Chondrocyte (in vitro differentiated cells): ENCODE data around the gene LCMT1. TPM values are rescaled to one million over a fixed set of nuclear protein-coding genes. Genes with fewer than 3 reads are reported as not detected.

Experiments used
- DNase-seq: peaks from one replicate; pipeline ENCODE4 v3.0.0; 2021; ENCODE audit warnings: mixed read lengths, low spot score
- H3K27ac Mint-ChIP-seq: one replicate; pipeline ENCODE4 v1.8.0; 2021; ENCODE audit warnings: mild to moderate bottlenecking, moderate library complexity, mixed read lengths; ENCODE audit not compliant: unreplicated experiment
- H3K27me3 Mint-ChIP-seq: 2 replicates; pipeline ENCODE4 v1.8.0; 2021; ENCODE audit warnings: low read depth, mixed read lengths
- H3K36me3 Mint-ChIP-seq: 2 replicates; pipeline ENCODE4 v1.8.0; 2021; ENCODE audit warnings: low read depth, mixed read lengths
- H3K4me1 Mint-ChIP-seq: 2 replicates; pipeline ENCODE4 v1.8.0; 2021; ENCODE audit warnings: low read depth, mild to moderate bottlenecking, mixed read lengths
- H3K4me3 Mint-ChIP-seq: one replicate; pipeline ENCODE4 v1.8.0; 2021; ENCODE audit warnings: mild to moderate bottlenecking, moderate library complexity, mixed read lengths; ENCODE audit not compliant: unreplicated experiment
- H3K9me3 Mint-ChIP-seq: 2 replicates; pipeline ENCODE4 v1.8.0; 2021; ENCODE audit warnings: low read depth, mixed read lengths
- CTCF ChIP-seq: fragments of 200-600 bp; sonication (generic); IDR thresholded peaks from 2 replicates; pipeline ENCODE4 v1.5.0; 2021; ENCODE audit warnings: antibody characterized with exemption, mild to moderate bottlenecking, moderate library complexity
- total RNA-seq: library from RNA; stranded (reverse); gene quantifications from 3 replicates; pipeline ENCODE4 v1.2.1, GENCODE V29; 2021

Gene LCMT1
- total RNA-seq, 1 donor from 2014 or later, result 35.4 TPM

GRCh38 chr16:25143928-25144327 lies 32.4 kb downstream of the LCMT1 start:
- no peaks in the 10 kb centered on the region for H3K27me3 Mint-ChIP-seq
- DNase-seq, result no peak

GRCh38 chr16:25148568-25149215 lies 37.1 kb downstream of the LCMT1 start:
- no peak overlapping the region for H3K27ac Mint-ChIP-seq
- no peaks in the 10 kb centered on the region for H3K27me3 Mint-ChIP-seq
- H3K4me1 Mint-ChIP-seq, result peaks cover 6% of the 10 kb centered on the region
- no peak for DNase-seq
- TF ChIP-seq CTCF, result no peak
- no peaks in the 10 kb centered on the region for H3K9me3 Mint-ChIP-seq
- peaks cover 15% of the 10 kb centered on the region for H3K36me3 Mint-ChIP-seq
- no peak overlapping the region for H3K4me3 Mint-ChIP-seq

More at GRCh38 chr16:25143928-25144327, 32.4 kb downstream of the LCMT1 start:
- no peaks in the 10 kb centered on the region for H3K9me3 Mint-ChIP-seq
- H3K4me1 Mint-ChIP-seq, result peaks cover 11% of the 10 kb centered on the region
- TF ChIP-seq CTCF, result peak; percentile 57
- no peak overlapping the region for H3K4me3 Mint-ChIP-seq
- no peak overlapping the region for H3K27ac Mint-ChIP-seq
- H3K36me3 Mint-ChIP-seq, result peaks cover 19% of the 10 kb centered on the region

- no peaks in the 10 kb centered on the region for H3K27me3 Mint-ChIP-seq
- DNase-seq, result no peak
- H3K27ac Mint-ChIP-seq, result no peak overlapping the region
- H3K4me3 Mint-ChIP-seq, result no peak overlapping the region
- H3K36me3 Mint-ChIP-seq, result peaks cover 27% of the 10 kb centered on the region
- H3K4me1 Mint-ChIP-seq, result peaks cover 6% of the 10 kb centered on the region
- no peak for TF ChIP-seq CTCF
- no peaks in the 10 kb centered on the region for H3K9me3 Mint-ChIP-seq
Measured at GRCh38 chr16:25151996-25152395, 40.5 kb downstream of the LCMT1 start.

- Mint-ChIP-seq H3K9me3 (no peaks in the 10 kb centered on the region), H3K36me3 (peaks cover 36% of the 10 kb centered on the region), H3K4me3 (no peak overlapping the region), H3K4me1 (peaks cover 6% of the 10 kb centered on the region), H3K27ac (no peak overlapping the region), H3K27me3 (no peaks in the 10 kb centered on the region)
- no peak for DNase-seq
- TF ChIP-seq CTCF, result no peak
Measured at GRCh38 chr16:25155553-25156460, 44.3 kb downstream of the LCMT1 start.

GRCh38 chr16:25157271-25157875 lies 45.8 kb downstream of the LCMT1 start:
- no peak overlapping the region for H3K4me3 Mint-ChIP-seq
- no peak for DNase-seq
- H3K27me3 Mint-ChIP-seq, result no peaks in the 10 kb centered on the region
- H3K4me1 Mint-ChIP-seq, result no peaks in the 10 kb centered on the region
- no peak for TF ChIP-seq CTCF
- no peak overlapping the region for H3K27ac Mint-ChIP-seq
- H3K36me3 Mint-ChIP-seq, result peaks cover 37% of the 10 kb centered on the region
- H3K9me3 Mint-ChIP-seq, result no peaks in the 10 kb centered on the region
